Thyroid gland (tissue), 4 donors: Measurements from ENCODE around the gene EHD2.

Source experiments
- CTCF ChIP-seq, 6 experiments: fragments of 200-600 bp in 3 of 6; fragments of 450-650 bp in 3 of 6; sonication (generic) in 3 of 6; IDR thresholded peaks; one replicate each; pipeline ENCODE4 v1.5.1; 2016 to 2019; ENCODE audit warnings: antibody characterized with exemption in 6 of 6, mild to moderate bottlenecking in 2 of 6, inconsistent platforms in 1 of 6, moderate library complexity in 1 of 6
- POLR2A ChIP-seq, 2 donors: fragments of 450-650 bp; IDR thresholded peaks; one replicate each; pipeline ENCODE4 v1.6.1; 2017; ENCODE audit warnings: antibody characterized with exemption in 2 of 2, mild to moderate bottlenecking in 2 of 2, moderate library complexity in 1 of 2

GRCh38 chr19:47720669-47721422, 7.6 kb downstream of the EHD2 start:
- TF ChIP-seq CTCF (IDR thresholded peaks at IDR 0.05) (no peak), POLR2A (IDR thresholded peaks at IDR 0.05) (no peak)
